Mucosa of stomach (tissue), 1 donor: ENCODE measurements around the gene HDAC6.
A peak's percentile ranks its signal among the peaks of the same experiment; 100 is the strongest.

Experiments used
- H3K27me3 ChIP-seq: one replicate; pipeline ENCODE4 v1.7.0; 2013; ENCODE audit warnings: mild to moderate bottlenecking, low read length; ENCODE audit not compliant: control insufficient read depth, insufficient read depth
- H3K36me3 ChIP-seq: one replicate; pipeline ENCODE4 v1.7.0; 2013; ENCODE audit warnings: low read length; ENCODE audit not compliant: control insufficient read depth, insufficient read depth
- H3K4me1 ChIP-seq: one replicate; pipeline ENCODE4 v1.7.0; 2013; ENCODE audit warnings: mild to moderate bottlenecking, low read length; ENCODE audit not compliant: control insufficient read depth, insufficient read depth
- H3K4me3 ChIP-seq: one replicate; pipeline ENCODE4 v1.7.0; 2013; ENCODE audit warnings: low read length
- H3K9ac ChIP-seq: one replicate; pipeline ENCODE4 v1.7.0; 2013; ENCODE audit warnings: mild to moderate bottlenecking, low read length, moderate library complexity
- H3K9me3 ChIP-seq: one replicate; pipeline ENCODE4 v1.7.0; 2013; ENCODE audit warnings: mild to moderate bottlenecking, low read length, moderate library complexity; ENCODE audit not compliant: control insufficient read depth
- donor health status: Pancreatic carcinoma.

HDAC6 gene

GRCh38 chrX:48801280-48802088, at the start of gene HDAC6:
TSS of gene HDAC6 (plus strand) at chrX:48802067. CDS start at chrX:48802693, 626 bp downstream.
- H3K9ac ChIP-seq = peak within 1 kb of the TSS; percentile 88
- peaks cover 14% of the 10 kb centered on the region for H3K4me1 ChIP-seq
- H3K4me3 ChIP-seq = peak within 1 kb of the TSS; percentile 67
- no peaks in the 10 kb centered on the region for H3K36me3 ChIP-seq
- H3K27me3 ChIP-seq = no peaks in the 10 kb centered on the region
- H3K9me3 ChIP-seq = no peaks in the 10 kb centered on the region

- H3K9me3 ChIP-seq = no peaks in the 10 kb centered on the region
- H3K4me3 ChIP-seq = no peak overlapping the region
- H3K27me3 ChIP-seq = no peaks in the 10 kb centered on the region
- no peaks in the 10 kb centered on the region for H3K36me3 ChIP-seq
- H3K4me1 ChIP-seq = no peaks in the 10 kb centered on the region
- no peak overlapping the region for H3K9ac ChIP-seq
Measured at GRCh38 chrX:48752498-48752897, 49.4 kb upstream of the HDAC6 start.

- H3K4me3 ChIP-seq = no peak overlapping the region
- H3K9me3 ChIP-seq = no peaks in the 10 kb centered on the region
- H3K9ac ChIP-seq = no peak overlapping the region
- no peaks in the 10 kb centered on the region for H3K4me1 ChIP-seq
- no peaks in the 10 kb centered on the region for H3K27me3 ChIP-seq
- no peaks in the 10 kb centered on the region for H3K36me3 ChIP-seq
Measured at GRCh38 chrX:48753708-48754228, 48.1 kb upstream of the HDAC6 start.

GRCh38 chrX:48754238-48754637, 47.6 kb upstream of the HDAC6 start:
- Histone ChIP-seq H3K4me1 (no peaks in the 10 kb centered on the region), H3K36me3 (no peaks in the 10 kb centered on the region), H3K4me3 (no peak overlapping the region), H3K9ac (no peak overlapping the region), H3K9me3 (no peaks in the 10 kb centered on the region), H3K27me3 (no peaks in the 10 kb centered on the region)

DNA sequence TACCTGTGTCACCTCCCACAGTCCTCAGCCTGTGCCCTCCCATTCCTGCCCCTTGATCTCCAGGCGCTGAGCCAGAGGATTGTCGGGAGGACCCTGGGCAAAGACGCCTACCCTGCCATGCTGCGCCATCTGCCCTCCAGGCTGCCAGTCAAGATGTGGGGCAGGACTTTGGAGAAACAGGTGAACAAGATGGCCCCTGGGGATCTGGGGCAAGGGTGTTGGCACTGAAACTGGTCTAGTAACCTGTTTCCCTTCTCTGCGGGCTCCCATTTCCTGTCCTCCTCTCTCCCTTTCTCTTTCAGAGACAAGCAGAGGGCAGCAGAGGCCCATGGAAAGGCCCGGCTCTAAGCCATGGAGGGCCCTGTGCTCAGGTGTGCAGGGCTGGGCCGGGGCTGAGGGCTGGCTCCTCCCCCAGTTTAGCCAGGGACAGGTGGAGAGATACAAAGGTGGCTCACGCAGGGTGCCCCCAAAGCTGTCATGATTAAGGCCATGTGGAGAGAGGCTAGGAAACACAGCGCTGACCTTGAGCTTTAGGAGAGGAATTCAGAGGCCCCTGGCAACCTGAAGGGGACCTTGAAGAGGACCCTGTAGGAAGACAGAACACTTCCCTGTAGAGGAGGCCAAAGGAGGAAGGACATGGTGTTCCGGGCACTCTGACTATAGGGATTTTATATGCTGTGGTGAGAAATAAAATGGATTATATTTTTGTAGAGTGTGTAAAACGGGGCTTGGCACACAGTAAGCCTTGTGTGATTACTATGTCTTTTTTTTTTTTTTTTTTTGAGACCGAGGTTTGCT, 40.0 kb upstream of the HDAC6 start, which contains the start of gene GLOD5:
Gene GLOD5, plus strand, starts transcription at position 74 of the 798 bp plus-strand sequence. Its CDS starts 44 bp downstream, at position 118.
- H3K9ac ChIP-seq = peak within 1 kb of the TSS; percentile 47
- H3K36me3 ChIP-seq = no peaks in the 10 kb centered on the region
- H3K4me3 ChIP-seq = no peak within 1 kb of the TSS
- H3K9me3 ChIP-seq = no peaks in the 10 kb centered on the region
- no peaks in the 10 kb centered on the region for H3K27me3 ChIP-seq
- no peaks in the 10 kb centered on the region for H3K4me1 ChIP-seq

DNA sequence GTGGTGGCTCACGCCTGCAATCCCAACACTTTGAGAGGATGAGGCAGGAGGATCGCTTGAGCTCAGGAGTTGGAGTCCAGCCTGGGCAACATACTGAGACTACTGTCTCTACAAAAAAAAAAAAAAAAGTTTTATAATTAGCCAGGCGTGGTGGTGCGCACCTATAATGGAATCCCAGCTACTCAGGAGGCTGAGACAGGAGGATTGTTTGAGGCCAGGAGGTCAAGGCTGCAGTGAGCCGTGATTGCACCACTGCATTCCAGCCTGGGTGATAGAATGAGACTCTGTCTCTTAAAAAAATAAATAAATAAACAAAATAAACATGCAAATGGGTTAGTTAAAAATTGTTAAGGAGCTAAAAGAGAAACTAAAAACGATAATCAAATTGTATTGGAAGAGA, 32.6 kb upstream of the HDAC6 start:
- H3K36me3 ChIP-seq = no peaks in the 10 kb centered on the region
- no peak overlapping the region for H3K9ac ChIP-seq
- H3K4me1 ChIP-seq = no peaks in the 10 kb centered on the region
- H3K27me3 ChIP-seq = no peaks in the 10 kb centered on the region
- no peak overlapping the region for H3K4me3 ChIP-seq
- no peaks in the 10 kb centered on the region for H3K9me3 ChIP-seq

DNA sequence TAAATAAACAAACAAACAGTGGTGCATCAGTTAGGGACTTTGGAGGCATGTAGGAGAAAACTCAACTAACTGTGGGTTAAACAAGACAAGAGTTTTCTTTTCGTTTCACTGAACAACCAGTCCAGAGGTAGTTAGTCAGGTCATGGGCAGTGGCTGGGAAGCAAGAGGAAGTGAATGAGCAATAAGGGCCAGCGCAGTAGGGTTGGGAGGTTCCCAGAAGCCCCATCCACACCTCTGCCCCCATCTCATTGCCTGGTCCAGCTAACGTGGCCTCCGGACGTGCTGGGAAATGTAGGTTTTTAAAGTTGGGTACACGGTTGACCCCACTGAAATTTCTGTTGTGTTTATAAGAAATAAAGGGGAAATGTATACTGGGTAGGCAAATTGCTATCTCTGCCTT, 31.6 kb upstream of the HDAC6 start:
- H3K4me3 ChIP-seq = no peak overlapping the region
- H3K9ac ChIP-seq = no peak overlapping the region
- no peaks in the 10 kb centered on the region for H3K9me3 ChIP-seq
- no peaks in the 10 kb centered on the region for H3K27me3 ChIP-seq
- H3K4me1 ChIP-seq = no peaks in the 10 kb centered on the region
- no peaks in the 10 kb centered on the region for H3K36me3 ChIP-seq

DNA sequence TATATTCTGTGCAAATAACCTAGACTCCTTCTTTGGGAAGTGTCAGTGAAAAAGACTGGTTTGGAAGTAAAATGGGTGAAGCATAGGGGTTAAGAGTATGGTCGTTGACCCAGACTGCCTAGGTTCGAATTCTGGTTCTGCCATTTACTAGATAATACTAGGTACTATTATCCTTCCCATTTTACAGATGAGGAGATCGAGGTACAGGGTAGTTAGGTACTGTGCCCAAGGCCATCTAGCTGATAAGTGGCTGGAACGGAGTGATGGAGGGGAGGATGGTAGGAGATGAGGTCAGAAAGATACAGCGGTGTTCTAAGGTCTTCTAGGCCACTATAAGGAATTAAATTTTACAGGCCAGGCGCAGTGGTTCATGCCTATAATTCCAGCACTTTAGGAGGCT, 29.3 kb upstream of the HDAC6 start:
- no peak overlapping the region for H3K4me3 ChIP-seq
- H3K9ac ChIP-seq = no peak overlapping the region
- no peaks in the 10 kb centered on the region for H3K4me1 ChIP-seq
- H3K9me3 ChIP-seq = no peaks in the 10 kb centered on the region
- no peaks in the 10 kb centered on the region for H3K36me3 ChIP-seq
- no peaks in the 10 kb centered on the region for H3K27me3 ChIP-seq

GRCh38 chrX:48776818-48777439, 24.9 kb upstream of the HDAC6 start:
- Histone ChIP-seq H3K27me3 (no peaks in the 10 kb centered on the region), H3K9ac (no peak overlapping the region), H3K36me3 (no peaks in the 10 kb centered on the region), H3K4me3 (no peak overlapping the region), H3K9me3 (no peaks in the 10 kb centered on the region), H3K4me1 (no peaks in the 10 kb centered on the region)

GRCh38 chrX:48779399-48779798, 22.5 kb upstream of the HDAC6 start:
- Histone ChIP-seq H3K27me3 (no peaks in the 10 kb centered on the region), H3K4me1 (no peaks in the 10 kb centered on the region), H3K9ac (no peak overlapping the region), H3K36me3 (no peaks in the 10 kb centered on the region), H3K4me3 (no peak overlapping the region), H3K9me3 (no peaks in the 10 kb centered on the region)

- no peak overlapping the region for H3K9ac ChIP-seq
- no peaks in the 10 kb centered on the region for H3K4me1 ChIP-seq
- no peak overlapping the region for H3K4me3 ChIP-seq
- no peaks in the 10 kb centered on the region for H3K36me3 ChIP-seq
- no peaks in the 10 kb centered on the region for H3K9me3 ChIP-seq
- no peaks in the 10 kb centered on the region for H3K27me3 ChIP-seq
Measured at GRCh38 chrX:48781705-48782104, 20.2 kb upstream of the HDAC6 start.

GRCh38 chrX:48782216-48782615, 19.7 kb upstream of the HDAC6 start:
- no peak overlapping the region for H3K9ac ChIP-seq
- no peaks in the 10 kb centered on the region for H3K4me1 ChIP-seq
- peaks cover 3% of the 10 kb centered on the region for H3K27me3 ChIP-seq

More at GRCh38 chrX:48782216-48782615, 19.7 kb upstream of the HDAC6 start:
- Histone ChIP-seq H3K4me3 (no peak overlapping the region), H3K9me3 (no peaks in the 10 kb centered on the region), H3K36me3 (no peaks in the 10 kb centered on the region)
